Dedifferentiated amniotic fluid mesenchymal stem cell (primary cell): ENCODE results near the gene RETN.
A peak's percentile ranks its signal among the peaks of the same experiment; 100 is the strongest.

ENCODE experiments used
- DNase-seq: peaks from one replicate; pipeline ENCODE4 v3.0.0-alpha.2; 2016; ENCODE audit errors: extremely low spot score

Gene RETN

DNA sequence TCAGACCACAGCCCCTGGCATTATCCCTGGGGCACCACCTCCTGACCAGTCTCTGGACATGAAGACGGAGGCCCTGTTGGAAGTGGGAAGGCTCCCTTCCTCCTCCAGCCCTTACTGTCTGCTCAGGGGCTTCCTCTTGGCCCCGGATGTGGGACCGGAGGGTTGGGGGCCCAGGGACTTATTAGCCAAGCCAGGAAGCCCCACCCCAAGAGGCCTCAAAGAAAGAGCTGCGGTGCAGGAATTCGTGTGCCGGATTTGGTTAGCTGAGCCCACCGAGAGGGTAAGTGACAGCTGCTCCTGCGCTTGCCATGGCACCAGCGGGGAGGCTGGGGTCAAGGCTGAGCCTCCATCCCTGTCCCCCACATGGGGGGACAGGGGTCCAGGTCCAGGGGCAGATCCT lies at the start of gene RETN:
Gene RETN (plus strand): TSS at position 208 of the 400 bp plus-strand sequence. CDS start 278 bp downstream, outside the sequence.
- no peak for DNase-seq

- no peak for DNase-seq
Measured at GRCh38 chr19:7619671-7620441, 49.0 kb upstream of the RETN start.

DNA sequence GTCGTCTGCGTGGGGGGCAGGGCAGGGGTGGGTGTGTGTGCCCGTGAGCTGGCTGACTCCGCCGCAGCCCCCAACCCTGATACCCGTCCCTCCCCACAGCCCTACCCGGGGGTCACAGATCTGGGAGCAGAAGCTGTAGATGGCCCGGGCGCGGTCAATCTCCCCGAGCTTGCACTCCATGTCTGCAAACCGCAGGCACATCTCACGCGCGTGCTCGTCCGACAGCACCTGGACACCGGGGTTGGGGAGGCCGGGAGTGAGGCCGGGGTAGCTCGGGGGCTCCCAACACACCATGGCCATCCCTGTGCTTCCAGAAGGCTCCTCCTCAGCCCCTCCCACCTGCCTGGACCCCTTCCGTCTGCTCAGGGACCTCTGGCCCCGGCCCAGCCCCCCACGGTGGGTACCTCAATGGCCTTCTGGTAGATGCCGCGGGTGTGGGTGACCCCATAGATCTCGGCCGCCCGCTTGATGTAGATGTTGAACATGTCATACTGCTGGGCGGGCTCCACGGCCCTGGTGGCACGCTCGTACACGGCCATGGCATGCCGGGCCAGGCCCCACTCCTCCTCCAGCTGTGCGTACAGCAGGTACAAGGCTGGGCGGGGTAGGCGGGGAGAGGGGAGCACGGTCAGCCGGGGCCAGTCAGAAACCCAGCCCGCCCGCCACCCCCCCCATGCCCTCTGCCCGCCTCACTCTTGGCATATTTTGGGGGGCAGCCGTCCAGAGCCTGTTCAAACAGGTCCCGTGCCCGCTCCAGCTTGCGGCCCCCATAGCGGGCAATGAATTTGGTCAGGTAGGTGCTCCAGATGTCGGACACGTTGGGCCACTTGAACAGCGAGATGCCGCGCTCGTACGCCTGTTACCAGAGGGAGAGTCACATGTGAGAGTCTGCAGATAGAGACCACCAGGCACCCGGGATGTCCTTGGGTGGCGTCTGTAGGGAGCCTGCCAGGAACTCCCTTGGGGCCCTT lies 48.1 kb upstream of the RETN start:
- no peak for DNase-seq

DNA sequence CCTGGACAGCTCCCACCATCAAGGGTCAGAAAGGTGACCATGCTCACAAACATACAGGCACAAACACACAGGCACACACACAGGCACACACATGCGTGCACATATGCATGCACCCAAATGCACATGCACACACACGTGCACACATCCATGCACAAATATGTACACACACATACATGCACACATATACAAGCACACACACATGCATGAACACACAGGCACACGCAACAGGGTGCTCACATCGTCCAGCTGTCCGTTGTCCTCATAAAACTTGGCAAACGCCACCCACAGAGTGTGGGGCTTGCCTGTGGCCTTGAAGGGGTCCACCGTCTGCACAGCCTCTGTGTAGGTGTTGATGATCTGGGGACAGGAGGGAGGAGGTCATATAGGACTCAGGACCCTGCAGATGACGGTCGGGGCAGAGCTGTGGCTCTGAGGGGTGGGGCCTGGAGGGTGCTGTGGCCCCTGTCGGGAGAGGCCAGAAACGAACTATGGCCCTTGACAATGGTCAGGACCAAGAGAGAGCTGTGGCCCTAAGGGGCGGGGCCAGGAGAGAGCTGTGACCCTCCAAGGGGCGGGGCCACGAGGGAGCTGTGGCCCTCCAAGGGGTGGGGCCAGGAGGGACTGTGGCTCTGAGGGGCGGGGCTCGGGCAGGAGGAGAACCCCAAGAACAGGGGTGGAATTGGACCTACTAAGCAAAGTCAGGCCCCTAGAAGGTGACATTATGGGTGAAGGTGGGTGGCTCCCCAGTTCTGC lies 45.7 kb upstream of the RETN start:
- no peak for DNase-seq

DNA sequence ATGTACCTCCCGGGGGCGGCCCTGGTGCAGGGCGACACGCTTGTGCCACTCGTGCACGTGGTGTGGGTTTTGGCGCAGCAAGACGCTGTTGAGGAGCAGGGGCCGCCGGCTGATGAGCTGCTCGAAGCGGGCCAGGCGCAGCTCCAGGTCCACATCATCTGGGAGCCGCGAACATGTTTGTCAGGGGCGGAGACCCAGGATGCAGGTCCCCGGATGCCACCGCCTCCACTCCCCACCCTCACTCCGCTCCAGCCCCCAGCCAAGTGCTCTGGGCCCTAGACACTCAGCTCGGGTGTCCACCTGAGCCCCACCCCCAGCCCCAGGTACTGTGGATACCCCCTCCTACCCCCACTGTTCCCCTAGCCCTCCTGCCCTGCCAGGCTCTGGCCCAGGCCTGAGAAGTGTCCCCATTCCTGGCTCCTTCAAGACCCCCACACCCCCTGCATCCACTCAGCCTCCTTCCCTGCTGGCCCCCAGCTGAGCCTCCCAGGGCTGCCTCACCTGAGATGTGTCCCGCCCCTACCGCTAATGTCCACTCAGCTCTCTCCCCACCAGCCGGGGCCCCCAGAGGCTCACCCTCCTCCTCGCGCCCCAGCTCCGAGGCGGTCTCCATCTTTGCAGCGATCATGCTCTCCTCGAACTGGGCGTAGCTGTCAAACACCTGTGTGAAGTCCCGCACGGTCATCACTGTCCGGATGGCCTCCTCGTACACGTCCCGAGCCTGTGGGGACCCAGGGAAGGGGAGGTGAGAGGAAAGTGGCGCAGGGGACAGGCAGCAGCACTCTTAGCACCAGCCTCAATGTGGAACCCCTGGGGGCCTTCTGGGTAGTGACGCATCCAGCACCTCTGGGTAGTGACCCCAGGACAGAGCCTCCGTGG lies 44.9 kb upstream of the RETN start:
- no peak for DNase-seq

DNA sequence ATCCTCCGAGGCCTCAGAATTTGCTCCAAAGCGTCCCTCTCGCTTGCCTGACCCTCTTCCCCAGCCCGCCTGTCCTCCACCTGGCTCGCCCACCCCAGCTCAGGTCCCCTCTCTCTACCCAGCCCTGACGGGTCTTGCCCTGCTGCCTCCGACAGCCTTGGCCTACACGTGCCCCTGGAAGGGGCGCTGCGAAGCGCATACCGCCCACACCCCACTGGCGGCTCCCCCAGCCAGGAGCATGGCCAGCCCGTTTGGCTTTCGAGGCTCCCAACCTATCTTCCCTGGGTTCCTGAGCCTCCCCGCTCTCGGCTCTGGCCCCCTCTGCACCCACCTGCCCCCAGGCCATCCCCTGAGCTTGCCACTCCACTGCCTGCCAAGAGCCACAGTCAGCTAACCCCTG lies 44.0 kb upstream of the RETN start:
- no peak for DNase-seq

DNA sequence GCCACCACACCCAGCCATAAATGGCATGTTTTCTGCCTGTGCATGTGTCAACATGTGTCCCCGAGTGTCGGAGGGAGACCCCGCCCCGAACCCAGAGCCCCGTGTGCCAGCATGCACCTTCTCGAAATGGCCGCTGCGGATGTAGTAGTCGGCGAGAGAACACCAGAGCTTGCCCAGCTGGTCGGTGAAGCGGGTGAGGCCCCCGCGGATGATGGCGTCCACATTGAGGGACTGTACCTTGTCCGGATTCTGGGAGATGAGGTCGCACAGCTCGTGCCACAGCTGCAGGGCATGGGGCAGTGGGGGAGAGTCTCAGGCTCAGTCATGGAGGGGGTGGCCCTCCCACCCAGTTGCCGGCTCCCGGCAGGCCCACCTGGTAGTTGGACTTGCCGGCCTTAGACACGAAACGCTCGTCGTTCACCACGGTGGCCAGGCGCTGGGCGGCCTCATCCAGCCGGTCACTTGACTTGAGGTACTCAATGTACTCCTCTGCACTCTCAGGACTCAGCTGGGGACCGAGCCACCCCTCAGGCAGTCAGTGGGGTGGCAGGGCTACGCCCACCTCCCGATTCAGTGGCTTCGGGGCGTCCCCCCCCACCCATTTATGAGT lies 43.0 kb upstream of the RETN start:
- DNase-seq: no peak

GRCh38 chr19:7627166-7627565 lies 41.7 kb upstream of the RETN start:
- DNase-seq: no peak

GRCh38 chr19:7628589-7629311 lies 40.1 kb upstream of the RETN start:
- no peak for DNase-seq

- peak; percentile 99 for DNase-seq
Measured at GRCh38 chr19:7629347-7630054, 39.3 kb upstream of the RETN start, which contains the start of the genes PET100 and XAB2. TSS of gene PET100 (plus strand) at chr19:7629793. CDS start at chr19:7629834, 41 bp downstream. TSS of gene XAB2 (minus strand) at chr19:7629545. CDS start at chr19:7629527, 18 bp downstream.

DNA sequence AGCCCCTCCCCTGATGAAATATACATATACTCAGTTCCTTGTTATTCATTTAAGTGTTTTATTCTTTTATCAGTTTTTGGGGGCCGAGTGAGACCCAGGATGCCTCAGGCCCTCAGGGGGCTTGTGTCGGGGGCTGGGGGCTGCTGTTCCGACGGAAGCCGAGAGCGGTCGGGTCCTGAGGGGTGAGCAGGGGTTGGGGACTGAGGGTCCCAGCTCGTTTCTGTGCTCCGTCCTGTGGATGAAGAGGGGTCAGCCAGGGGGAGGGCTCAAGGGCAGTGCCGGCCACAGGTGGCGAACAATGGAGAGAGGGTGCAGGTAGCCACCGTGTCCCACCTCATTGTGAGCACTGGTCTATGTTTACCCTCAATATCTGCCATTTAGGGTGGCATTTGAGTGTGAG lies 37.3 kb upstream of the RETN start:
- no peak for DNase-seq

DNA sequence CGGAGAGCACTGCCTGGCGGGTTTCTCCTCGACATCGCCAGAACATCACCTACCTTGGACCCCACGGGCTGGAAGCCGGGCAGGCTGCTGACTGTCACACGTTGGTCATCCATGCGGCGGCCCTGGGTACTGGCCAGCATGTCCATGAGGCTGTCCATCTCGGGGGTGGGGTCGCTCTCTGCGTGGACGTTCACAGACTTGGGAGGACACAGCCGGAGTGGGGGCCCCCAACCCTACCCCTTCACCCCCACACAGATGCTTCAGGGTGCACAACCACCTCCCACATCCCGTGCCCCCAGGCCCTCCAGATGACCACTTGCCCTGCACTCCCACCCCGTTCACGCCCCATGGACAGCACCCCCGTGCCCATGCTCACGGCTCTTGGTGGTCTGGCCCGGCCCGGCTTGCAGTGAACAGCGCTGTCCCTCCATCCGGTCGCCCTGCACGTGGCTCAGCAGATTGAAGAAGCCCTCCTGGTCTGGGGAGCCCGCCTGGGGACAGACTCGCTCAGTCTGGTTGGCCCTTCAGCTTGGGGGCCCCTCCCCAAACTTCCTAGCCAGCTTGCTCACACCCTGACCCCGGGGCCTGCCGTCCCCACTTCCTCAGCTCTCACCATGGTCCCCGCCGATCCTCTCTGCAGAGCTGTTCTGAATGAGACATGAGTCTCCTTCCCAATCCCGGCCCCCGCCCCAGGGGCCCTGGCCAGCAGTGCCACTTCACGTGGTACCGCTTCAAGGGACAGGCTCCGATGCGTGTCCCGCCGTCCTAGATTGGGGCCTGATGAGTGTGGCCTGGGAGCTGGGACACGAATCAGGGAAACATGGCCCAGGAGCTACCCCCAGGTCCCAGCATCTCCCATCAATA lies 36.3 kb upstream of the RETN start:
- DNase-seq: no peak

DNA sequence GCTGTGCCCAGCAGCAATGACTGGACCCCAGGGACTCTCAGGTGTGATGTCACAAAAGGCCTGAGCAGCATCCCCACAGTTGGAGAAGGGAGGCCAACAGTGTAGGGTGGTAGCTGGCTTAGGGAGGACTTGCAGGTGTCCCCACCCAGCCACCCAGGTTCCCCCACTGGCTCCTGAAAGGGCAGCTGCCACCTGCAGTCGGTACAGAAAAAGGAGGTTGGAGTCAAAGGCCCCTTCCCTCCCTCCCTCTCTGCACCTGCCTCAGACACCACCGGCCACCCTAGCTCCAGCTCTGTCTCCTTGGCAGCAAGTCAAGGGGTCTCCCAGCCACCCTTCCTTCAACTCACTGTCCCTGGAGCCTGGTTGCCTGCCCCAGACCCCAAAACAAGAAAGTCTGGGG lies 35.2 kb upstream of the RETN start, which contains the start of gene PCP2:
Gene PCP2 (minus strand): TSS at position 22 of the 400 bp plus-strand sequence. CDS start 262 bp downstream, outside the sequence.
- no peak for DNase-seq

- no peak for DNase-seq
Measured at GRCh38 chr19:7635670-7636069, 33.2 kb upstream of the RETN start.

DNA sequence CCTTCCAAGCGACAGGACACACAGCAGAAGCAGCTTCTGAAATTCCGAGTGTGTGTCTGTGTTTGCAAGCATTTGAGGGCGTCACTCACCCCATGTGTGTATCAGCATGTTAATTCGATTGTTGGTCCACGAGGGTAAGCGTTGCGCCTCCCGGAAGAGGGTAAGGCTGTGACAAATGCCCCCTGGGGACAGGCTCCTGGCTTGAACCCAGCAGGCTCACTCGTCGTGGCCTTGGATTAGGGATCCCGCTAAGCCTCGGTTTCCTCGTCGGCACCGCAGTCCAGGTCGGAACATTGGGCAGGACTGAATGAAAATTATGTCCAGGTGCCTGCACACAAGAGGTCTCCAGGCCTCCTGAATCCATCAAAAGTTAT lies 32.5 kb upstream of the RETN start:
- DNase-seq: no peak

DNA sequence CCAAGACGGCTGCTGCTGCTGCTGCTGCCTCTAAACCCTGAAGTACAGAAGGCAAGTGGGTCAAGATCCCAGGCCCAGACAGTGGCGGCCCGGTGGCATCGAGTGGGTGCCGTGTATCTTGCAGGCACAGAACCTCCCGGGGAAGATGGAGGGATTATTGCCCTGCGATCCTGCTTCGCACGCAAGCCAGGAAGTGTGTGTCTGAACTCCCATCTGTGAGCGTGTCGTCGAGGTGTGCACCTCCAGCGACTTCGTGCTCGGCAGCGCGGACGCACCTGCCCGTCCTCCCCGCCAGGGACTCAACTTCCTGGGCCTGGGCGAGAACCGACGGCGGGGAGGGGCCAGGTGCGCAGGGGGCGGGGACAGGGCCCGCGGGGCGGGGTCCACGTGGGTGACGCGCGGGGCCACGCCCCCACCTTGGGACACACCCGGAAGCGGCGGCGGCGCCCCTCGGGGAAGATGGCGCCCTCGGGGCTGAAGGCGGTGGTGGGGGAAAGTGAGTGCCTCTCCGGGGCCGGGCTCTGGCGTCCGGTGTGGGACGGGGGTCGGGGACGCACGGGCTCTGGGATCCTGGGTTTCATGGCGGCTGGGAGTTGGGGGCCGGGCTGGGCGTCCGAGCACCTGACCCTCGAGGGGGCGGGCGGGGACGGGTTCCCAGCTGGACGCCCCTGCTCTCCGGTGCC lies 32.0 kb upstream of the RETN start, which contains the start of gene STXBP2:
Gene STXBP2 (plus strand): TSS at position 420 of the 683 bp plus-strand sequence. CDS start 40 bp downstream, at position 460.
- no peak for DNase-seq
